KBM-7 (cell line): Measurements from ENCODE around the gene WDR54.
"Not testable (repeated sequence)": the region's sequence is repeated elsewhere in the genome, so short reads cannot be mapped to it uniquely, and the experiment has no call there.

Source experiments
- DNase-seq: peaks from one replicate; pipeline ENCODE4 v3.0.0-alpha.2; 2015
- in situ Hi-C: fragments of 300-500 bp; cut with MboI; formaldehyde crosslinking; loops from 2 replicates; pipeline ENCODE4 v1.14.3; 2020; ENCODE audit warnings: low sequenced_read_pairs, low pct_unique_long_range_greater_than_20kb, mixed read lengths

The WDR54 gene

DNA sequence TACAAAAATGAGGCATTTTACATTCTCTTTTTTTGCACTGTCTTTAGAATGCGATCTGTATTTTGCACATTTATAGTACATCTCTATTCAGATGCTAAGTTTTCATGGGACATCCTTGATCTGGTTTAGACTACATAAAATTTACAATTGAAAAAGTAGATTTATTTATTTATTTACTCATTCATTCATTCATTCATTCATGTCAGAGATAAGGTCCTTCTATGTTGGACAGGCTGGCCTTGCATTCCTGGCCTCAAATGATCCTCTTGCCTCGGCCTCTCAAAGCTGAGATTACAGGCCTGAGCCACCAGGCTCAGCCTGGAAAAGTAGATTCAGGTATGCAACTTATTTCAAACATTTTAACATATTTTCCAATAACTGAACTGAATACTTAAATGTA is 25.4 kb upstream of the WDR54 start:
- in situ Hi-C loops, result no loop called here

GRCh38 chr2:74399785-74400184 is 21.7 kb upstream of the WDR54 start:
- DNase-seq, result peak; percentile 69

More for the DNA sequence above, 25.4 kb upstream of the WDR54 start:
- no peak for DNase-seq

GRCh38 chr2:74401891-74402290 is 19.6 kb upstream of the WDR54 start:
- DNase-seq, result no peak
- in situ Hi-C loops, result no loop called here

More at GRCh38 chr2:74399785-74400184, 21.7 kb upstream of the WDR54 start:
- in situ Hi-C loops, result no loop called here

DNA sequence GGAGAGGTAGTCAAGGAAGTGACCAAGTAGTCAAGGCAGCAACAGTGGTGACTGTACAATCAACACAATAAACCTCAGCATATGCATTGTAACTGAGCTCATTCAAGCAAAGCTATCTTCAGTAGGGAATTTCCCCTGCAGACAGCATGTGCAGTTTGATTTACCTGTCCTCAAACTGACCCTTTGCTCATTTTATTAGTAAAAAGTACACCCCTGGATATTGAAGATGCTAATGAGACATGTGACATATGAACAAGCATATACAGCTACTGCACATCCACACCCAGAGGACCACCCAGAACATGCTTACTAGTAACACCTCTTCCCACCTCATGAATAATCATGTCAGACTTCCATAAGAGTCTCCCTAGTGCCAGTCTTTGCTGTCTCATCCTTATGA is 15.5 kb upstream of the WDR54 start:
- in situ Hi-C loops, result no loop called here
- DNase-seq, result no peak

- DNase-seq, result no peak
- in situ Hi-C loops, result no loop called here
These were observed 13.8 kb upstream of the WDR54 start for GRCh38 chr2:74407682-74408081.

- peak; percentile 33 for DNase-seq
- in situ Hi-C loops, result no loop called here
These were observed 8.4 kb upstream of the WDR54 start for GRCh38 chr2:74413001-74413698.

GRCh38 chr2:74414441-74414840 is 7.1 kb upstream of the WDR54 start:
- in situ Hi-C loops, result no loop called here
- no peak for DNase-seq

DNA sequence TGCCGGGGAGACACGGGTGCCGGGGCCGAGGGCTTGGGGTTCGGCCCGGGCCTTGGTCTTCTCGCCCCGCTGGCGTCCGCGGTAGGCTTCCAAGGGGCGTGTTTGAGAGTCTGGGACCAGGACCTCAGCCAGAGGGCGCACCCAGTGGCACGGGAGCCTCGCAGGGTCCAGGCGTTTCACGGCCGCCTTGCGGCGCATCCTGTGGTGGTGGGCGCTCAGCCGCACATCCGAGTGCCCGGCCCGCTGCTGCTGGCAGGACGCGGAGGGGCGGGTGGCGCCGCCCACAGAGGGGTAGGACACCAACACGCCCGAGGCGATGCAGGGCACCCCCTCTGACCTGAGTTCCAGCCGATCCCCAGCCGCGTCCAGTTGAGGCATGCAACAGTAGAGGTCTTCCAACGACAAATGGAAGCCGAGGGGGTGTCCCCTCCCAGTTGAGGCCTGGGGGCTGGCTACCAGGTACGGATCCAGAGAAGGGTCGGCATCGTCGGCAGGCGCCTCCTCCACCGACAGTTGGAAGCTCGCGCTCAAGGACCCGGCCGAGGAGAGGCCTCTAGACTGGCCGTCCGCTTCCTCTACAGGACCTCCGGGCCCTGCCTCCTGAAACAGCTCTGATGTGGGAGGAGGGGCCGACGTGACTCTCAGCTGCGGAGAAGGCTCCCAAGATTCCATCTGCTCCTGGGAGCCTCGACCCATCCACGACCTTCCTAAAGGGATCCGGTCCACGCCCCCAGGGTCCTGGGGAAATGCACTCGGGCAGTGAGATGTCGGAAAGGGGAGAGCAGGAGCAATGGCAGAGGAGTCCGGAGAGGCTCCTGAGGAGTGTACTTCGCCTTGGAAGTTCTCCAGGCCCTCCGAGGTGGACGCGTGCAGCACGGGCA is 6.4 kb upstream of the WDR54 start:
- DNase-seq, result no peak
- in situ Hi-C loops, result no loop called here

DNA sequence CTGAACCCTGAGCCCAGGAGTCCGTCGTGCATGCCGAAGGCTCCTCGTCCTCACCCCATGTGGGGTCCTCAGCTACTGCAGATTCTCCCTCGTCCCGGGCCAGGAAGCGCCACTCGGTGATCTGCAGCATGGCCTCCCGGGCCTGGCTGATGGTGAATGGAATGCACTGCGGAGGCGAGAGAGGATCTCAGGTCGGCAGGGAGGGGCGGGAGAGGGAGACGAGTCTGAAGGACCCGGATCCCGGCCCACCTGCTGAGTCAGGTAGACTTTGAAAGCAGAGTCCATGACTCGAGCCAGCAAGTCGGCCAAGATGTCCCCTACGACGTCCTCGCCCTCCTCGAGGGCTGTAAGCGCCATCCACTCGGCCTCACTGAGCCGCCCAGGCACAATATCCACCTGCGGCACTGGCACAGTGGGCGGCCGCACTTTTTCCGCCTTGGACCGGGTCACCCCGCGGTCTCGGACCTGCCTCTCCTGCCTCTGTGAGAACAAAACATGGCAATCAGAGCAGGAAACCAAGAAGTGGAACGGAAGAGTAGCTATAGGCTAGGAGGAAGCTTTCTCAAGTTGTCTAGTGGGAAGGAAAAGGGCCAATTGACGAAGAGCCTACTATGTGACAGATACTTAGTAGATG is 5.7 kb upstream of the WDR54 start:
- in situ Hi-C loops, result no loop called here

GRCh38 chr2:74416778-74417177 is 4.8 kb upstream of the WDR54 start:
- no peak for DNase-seq
- in situ Hi-C loops, result no loop called here

More for the DNA sequence above, 5.7 kb upstream of the WDR54 start:
- no peak for DNase-seq

GRCh38 chr2:74417197-74417596 is 4.3 kb upstream of the WDR54 start:
- in situ Hi-C loops, result no loop called here
- DNase-seq, result no peak

DNA sequence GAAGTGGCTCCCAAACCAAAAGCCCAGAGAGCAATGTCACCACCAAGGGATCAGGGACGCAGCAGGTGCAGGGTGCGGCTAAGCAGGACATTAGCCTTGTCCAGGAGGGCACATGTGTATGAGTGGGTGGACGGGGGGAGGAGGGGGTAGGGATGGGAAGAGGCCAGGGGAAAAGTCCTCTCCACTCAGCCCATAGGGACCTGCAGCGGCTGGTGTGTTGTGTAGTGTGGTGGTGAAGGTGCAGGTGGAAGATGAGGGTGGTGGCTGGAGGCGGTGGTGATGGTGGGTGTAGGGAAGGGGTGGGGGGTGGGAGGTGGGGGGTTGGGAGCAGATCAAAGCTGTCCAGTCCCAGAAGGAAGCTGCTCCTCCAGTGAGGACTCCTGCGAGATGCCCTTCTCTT is 3.8 kb upstream of the WDR54 start:
- no peak for DNase-seq
- in situ Hi-C loops, result no loop called here

- in situ Hi-C loops, result no loop called here
- no peak for DNase-seq
These were observed 3.2 kb upstream of the WDR54 start for GRCh38 chr2:74418312-74418711.

DNA sequence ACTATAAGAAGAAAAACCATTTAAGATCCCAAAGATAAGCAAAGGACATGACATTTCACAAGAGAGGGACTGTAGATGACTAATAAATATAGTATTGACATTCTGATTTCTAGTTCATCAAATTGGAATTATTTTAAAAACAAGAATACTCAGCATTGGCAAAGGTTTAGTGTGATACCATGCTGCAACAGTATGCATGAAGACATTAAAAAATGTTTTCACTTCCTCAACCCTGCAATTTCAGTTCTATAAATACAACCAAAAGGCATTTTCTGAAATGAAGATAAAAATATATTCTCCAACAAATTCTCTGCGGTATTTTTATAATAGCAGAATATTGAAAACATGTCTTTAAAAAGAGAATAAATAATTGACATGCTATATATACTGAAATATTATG is 2.2 kb upstream of the WDR54 start:
- no peak for DNase-seq
- in situ Hi-C loops, result no loop called here

DNA sequence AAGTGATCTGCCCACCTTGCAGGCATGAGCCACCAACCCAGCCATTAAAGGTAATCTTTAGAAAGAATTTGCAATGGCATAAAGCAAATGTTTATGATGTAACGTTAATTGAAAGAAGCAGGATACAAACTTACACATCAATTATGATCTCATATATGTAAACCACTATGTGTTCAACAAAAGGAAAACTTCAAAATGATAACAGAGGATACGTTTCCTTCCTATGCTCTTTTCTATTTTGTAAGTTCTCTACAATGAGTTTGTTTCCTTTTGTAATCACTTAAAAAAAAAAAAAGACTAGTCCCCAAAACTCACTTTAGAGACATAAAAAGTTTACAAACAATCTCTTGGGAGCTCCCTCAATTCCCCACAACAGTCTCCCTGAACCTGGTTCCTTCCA is 1.5 kb upstream of the WDR54 start:
- in situ Hi-C loops, result no loop called here
- no peak for DNase-seq

GRCh38 chr2:74420443-74421103 is 957 bp upstream of the WDR54 start:
- DNase-seq, in situ Hi-C loops: not testable (repeated sequence)

DNA sequence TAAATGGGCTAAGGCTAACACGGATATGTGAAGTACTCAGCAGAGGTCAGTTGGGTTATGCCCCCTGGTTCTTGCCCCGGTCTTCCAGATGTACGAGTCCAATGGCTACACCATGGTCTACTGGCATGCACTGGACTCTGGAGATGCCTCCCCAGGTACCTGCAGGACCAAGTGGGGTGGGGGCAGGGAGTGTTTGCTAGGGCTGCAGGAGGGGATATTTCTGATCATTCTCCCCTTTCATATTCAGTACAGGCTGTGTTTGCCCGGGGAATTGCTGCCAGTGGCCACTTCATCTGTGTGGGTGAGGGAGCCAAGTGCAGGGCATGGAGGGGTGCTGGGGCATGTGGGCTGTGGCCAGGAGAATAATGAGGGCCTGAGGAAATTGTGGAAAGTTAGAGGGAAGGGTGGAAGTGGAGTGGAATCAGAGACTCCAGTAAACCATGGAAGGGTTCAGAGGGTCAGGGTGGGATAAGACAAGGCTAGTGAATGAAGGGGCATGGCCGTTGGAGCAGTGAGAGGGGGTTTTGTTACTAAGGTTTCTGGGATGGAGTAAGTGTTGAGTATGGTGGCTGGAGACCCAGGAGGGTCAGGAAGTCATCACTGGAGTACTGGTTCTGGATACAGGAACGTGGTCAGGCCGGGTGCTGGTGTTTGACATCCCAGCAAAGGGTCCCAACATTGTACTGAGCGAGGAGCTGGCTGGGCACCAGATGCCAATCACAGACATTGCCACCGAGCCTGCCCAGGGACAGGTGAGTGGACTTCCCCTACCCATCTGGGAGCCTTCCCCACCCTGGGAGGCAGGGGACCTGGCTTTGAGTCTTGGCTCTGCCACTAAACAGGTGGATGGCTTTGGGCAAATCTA is 1.9 kb downstream of the WDR54 start:
- in situ Hi-C loops, result no loop called here

GRCh38 chr2:74424139-74424992 is 2.8 kb downstream of the WDR54 start:
- in situ Hi-C loops, result no loop called here
- no peak for DNase-seq

More for the DNA sequence above, 1.9 kb downstream of the WDR54 start:
- no peak for DNase-seq
